H1 (cell line): ENCODE measurements around the gene AKR1C8. TPM values are rescaled to one million over a fixed set of nuclear protein-coding genes. Genes with fewer than 3 reads are reported as not detected.

ENCODE experiments used
- CTCF ChIA-PET: fragments of 300-600 bp; sonication (Branson Sonifier 250); formaldehyde crosslinking; loops from one replicate; lab custom pipeline; 2021; ENCODE audit not compliant: partially characterized antibody; lab: Charles Lee
- POLR2A ChIA-PET: fragments of 300-600 bp; sonication (Branson Sonifier 250); formaldehyde crosslinking; loops from one replicate; lab custom pipeline; 2021; ENCODE audit warnings: inconsistent platforms; ENCODE audit not compliant: partially characterized antibody; lab: Charles Lee
- DNase-seq, 2 experiments: peaks; one replicate each; pipeline versions ENCODE4 v3.0.0 to v3.0.0-alpha.2; 2010 to 2022; ENCODE audit warnings: low spot score in 2 of 2, low read depth in 1 of 2, mixed read lengths in 1 of 2
- FAIRE-seq: peaks from 2 replicates; lab custom pipeline; 2011; peaks lifted over from hg19 to GRCh38; lab: Jason Lieb, UNC
- H2AFZ ChIP-seq: 2 replicates; pipeline ENCODE4 v1.8.1; 2012; ENCODE audit warnings: low read length, inconsistent platforms
- H2AK5ac ChIP-seq: 2 replicates; pipeline ENCODE4 v1.6.1; 2013; ENCODE audit warnings: low read depth, low read length
- H2BK120ac ChIP-seq: replicated peaks from 2 replicates; pipeline ENCODE3; 2013; ENCODE audit warnings: low read depth, low read length, inconsistent platforms
- H2BK12ac ChIP-seq: 2 replicates; pipeline ENCODE4 v1.6.1; 2013; ENCODE audit warnings: low read depth, low read length
- H2BK15ac ChIP-seq: 2 replicates; pipeline ENCODE4 v1.6.1; 2013; ENCODE audit warnings: low read length
- H2BK20ac ChIP-seq: 2 replicates; pipeline ENCODE4 v1.6.1; 2013; ENCODE audit warnings: low read length
- H2BK5ac ChIP-seq: 2 replicates; pipeline ENCODE4 v1.6.1; 2013; ENCODE audit warnings: low read depth, low read length
- H3K14ac ChIP-seq: 2 replicates; pipeline ENCODE4 v1.6.1; 2013; ENCODE audit warnings: inconsistent platforms; ENCODE audit not compliant: insufficient read length
- H3K18ac ChIP-seq: 2 replicates; pipeline ENCODE4 v1.6.1; 2013; ENCODE audit warnings: low read length; ENCODE audit errors: extremely low read depth
- H3K23ac ChIP-seq: 2 replicates; pipeline ENCODE4 v1.6.1; 2013; ENCODE audit warnings: inconsistent platforms; ENCODE audit not compliant: insufficient read length
- H3K23me2 ChIP-seq: 2 replicates; pipeline ENCODE4 v1.6.1; 2013; ENCODE audit warnings: low read depth, low read length
- H3K27ac ChIP-seq: 2 replicates; pipeline ENCODE4 v1.6.1; 2011; ENCODE audit warnings: low read depth, low read length, inconsistent platforms
- H3K27me3 ChIP-seq, 4 experiments: replicated peaks in 1 of 4; 1 replicate in 1 of 4; 2 replicates in 3 of 4; pipeline versions ENCODE4 v1.6.1 to v1.8.1; 2011 to 2013; ENCODE audit warnings: low read length in 3 of 4, mild to moderate bottlenecking in 3 of 4, inconsistent platforms in 2 of 4, mixed read lengths in 2 of 4, moderate library complexity in 1 of 4; ENCODE audit not compliant: control insufficient read depth in 3 of 4, insufficient read depth in 3 of 4; ENCODE audit errors: extremely low read depth in 1 of 4
- H3K36me3 ChIP-seq, 4 experiments: 2 replicates each; pipeline versions ENCODE4 v1.6.1 to v1.8.1; 2011 to 2013; ENCODE audit warnings: mild to moderate bottlenecking in 4 of 4, low read length in 3 of 4, moderate library complexity in 2 of 4, control low read depth in 1 of 4, inconsistent platforms in 1 of 4; ENCODE audit not compliant: insufficient read depth in 4 of 4, control insufficient read depth in 2 of 4
- H3K4ac ChIP-seq: replicated peaks from 2 replicates; pipeline ENCODE3; 2013; ENCODE audit warnings: low read length, low read depth, mixed read lengths, inconsistent platforms; ENCODE audit not compliant: insufficient read length
- H3K4me1 ChIP-seq, 4 experiments: replicated peaks in 1 of 4; 1 replicate in 1 of 4; 2 replicates in 3 of 4; pipeline versions ENCODE4 v1.6.1 to v1.8.1; 2011 to 2013; ENCODE audit warnings: low read length in 3 of 4, inconsistent platforms in 2 of 4, mixed read lengths in 1 of 4; ENCODE audit not compliant: insufficient read depth in 4 of 4, control insufficient read depth in 3 of 4
- H3K4me2 ChIP-seq, 2 experiments: 2 replicates each; pipeline versions ENCODE4 v1.6.1 to v1.8.1; 2011 to 2013; ENCODE audit warnings: low read depth in 2 of 2, low read length in 2 of 2, control low read depth in 1 of 2, inconsistent platforms in 1 of 2, mild to moderate bottlenecking in 1 of 2; ENCODE audit not compliant: insufficient read depth in 1 of 2
- H3K4me3 ChIP-seq, 4 experiments: fragments of 200-600, 300-600 bp in 1 of 4; sonication (generic), shearing (Covaris generic), sonication (Bioruptor Twin) in 1 of 4; 2 replicates each; pipeline versions ENCODE4 v1.5.1 to v1.8.1; 2011 to 2016; ENCODE audit warnings: low read length in 4 of 4, low read depth in 3 of 4, control low read depth in 2 of 4, inconsistent platforms in 2 of 4, mild to moderate bottlenecking in 2 of 4, mixed read lengths in 1 of 4, moderate library complexity in 1 of 4; ENCODE audit not compliant: insufficient read depth in 2 of 4; ENCODE audit errors: extremely low read depth in 1 of 4
- H3K56ac ChIP-seq: replicated peaks from 2 replicates; pipeline ENCODE3; 2013; ENCODE audit warnings: low read depth, mild to moderate bottlenecking, mixed read lengths, low read length, inconsistent platforms; ENCODE audit not compliant: insufficient read length
- H3K79me1 ChIP-seq: 2 replicates; pipeline ENCODE4 v1.6.1; 2013; ENCODE audit warnings: low read depth, low read length, control low read depth
- H3K79me2 ChIP-seq, 2 experiments: 2 replicates each; pipeline versions ENCODE4 v1.6.1 to v1.8.1; 2012 to 2013; ENCODE audit warnings: low read length in 2 of 2, mild to moderate bottlenecking in 2 of 2, inconsistent platforms in 1 of 2; ENCODE audit not compliant: insufficient read depth in 2 of 2, control insufficient read depth in 1 of 2
- H3K9ac ChIP-seq, 4 experiments: replicated peaks in 1 of 4; 1 replicate in 1 of 4; 2 replicates in 3 of 4; pipeline versions ENCODE4 v1.6.1 to v1.8.1; 2011 to 2013; ENCODE audit warnings: low read depth in 3 of 4, low read length in 3 of 4, control low read depth in 2 of 4, mild to moderate bottlenecking in 2 of 4, moderate library complexity in 2 of 4, inconsistent platforms in 1 of 4; ENCODE audit errors: extremely low read depth in 1 of 4
- H3K9me3 ChIP-seq, 2 experiments: 2 replicates each; pipeline versions ENCODE4 v1.6.1 to v1.8.1; 2012 to 2013; ENCODE audit warnings: mild to moderate bottlenecking in 2 of 2, moderate library complexity in 2 of 2, control low read depth in 1 of 2, inconsistent platforms in 1 of 2, low read depth in 1 of 2, low read length in 1 of 2, mixed read lengths in 1 of 2; ENCODE audit not compliant: insufficient read depth in 2 of 2
- H4K20me1 ChIP-seq, 2 experiments: replicated peaks in 1 of 2; 2 replicates each; pipeline versions ENCODE3 to v1.8.1; 2011 to 2013; ENCODE audit warnings: inconsistent platforms in 2 of 2, low read length in 2 of 2, mild to moderate bottlenecking in 1 of 2; ENCODE audit not compliant: insufficient read depth in 2 of 2, control insufficient read depth in 1 of 2
- H4K5ac ChIP-seq: 2 replicates; pipeline ENCODE4 v1.6.1; 2013; ENCODE audit warnings: low read length, low read depth, mixed read lengths, inconsistent platforms; ENCODE audit not compliant: insufficient read length
- H4K8ac ChIP-seq: 2 replicates; pipeline ENCODE4 v1.8.0; 2013; ENCODE audit warnings: mild to moderate bottlenecking, moderate library complexity, low read length, inconsistent platforms; ENCODE audit not compliant: insufficient read depth; ENCODE audit errors: extremely low read depth
- H4K91ac ChIP-seq: replicated peaks from 2 replicates; pipeline ENCODE3; 2013; ENCODE audit warnings: low read length, mixed read lengths, inconsistent platforms; ENCODE audit not compliant: insufficient read length
- POLR2A ChIP-seq, 2 experiments: IDR thresholded peaks; 1 replicate in 1 of 2; 2 replicates in 1 of 2; pipeline ENCODE4 v1.6.1; 2011; ENCODE audit warnings: low read depth in 2 of 2, low read length in 2 of 2, mild to moderate bottlenecking in 2 of 2; ENCODE audit errors: control extremely low read depth in 1 of 2
- SUZ12 ChIP-seq: fragments of 200-600 bp; sonication (generic); IDR thresholded peaks from 2 replicates; pipeline ENCODE4 v1.6.1; 2012; ENCODE audit warnings: mild to moderate bottlenecking, inconsistent platforms, low read length, moderate library complexity, mixed read lengths
- TBP ChIP-seq: IDR thresholded peaks from 2 replicates; pipeline ENCODE4 v1.6.1; 2011; ENCODE audit warnings: low read depth, low read length, improper control_type of control experiment
- TCF12 ChIP-seq: IDR thresholded peaks from 2 replicates; pipeline ENCODE4 v1.6.1; 2011; ENCODE audit warnings: low read depth, mild to moderate bottlenecking, low read length
- polyA plus RNA-seq, 7 experiments: library from polyadenylated mRNA; depleted of rRNA in 3 of 7; stranded (reverse) in 5 of 7; unstranded in 2 of 7; fragments of >200 nt in 5 of 7; fragments of 200-250 nt in 2 of 7; gene quantifications; 1 replicate in 5 of 7; 2 replicates in 1 of 7; 4 replicates in 1 of 7; pipeline versions ENCODE4 v1.2.1 to v1.2.3, GENCODE V29; 2011 to 2013; ENCODE audit warnings: missing spikeins in 2 of 7, mixed read lengths in 2 of 7
- total RNA-seq: library from RNA; stranded (reverse); fragmentation: NEBNext Ultra II Directional; extraction: Animal tissue kit (Norgen Biotek cat#: 25700); gene quantifications from 2 replicates; pipeline ENCODE4 v1.2.1, GENCODE V29; 2021

AKR1C8 gene
- total and polyA plus RNA-seq, 2 of the 8 experiments (the other 6 are each of a cell fraction or from before 2014, with no cell fraction given): not detected

DNA sequence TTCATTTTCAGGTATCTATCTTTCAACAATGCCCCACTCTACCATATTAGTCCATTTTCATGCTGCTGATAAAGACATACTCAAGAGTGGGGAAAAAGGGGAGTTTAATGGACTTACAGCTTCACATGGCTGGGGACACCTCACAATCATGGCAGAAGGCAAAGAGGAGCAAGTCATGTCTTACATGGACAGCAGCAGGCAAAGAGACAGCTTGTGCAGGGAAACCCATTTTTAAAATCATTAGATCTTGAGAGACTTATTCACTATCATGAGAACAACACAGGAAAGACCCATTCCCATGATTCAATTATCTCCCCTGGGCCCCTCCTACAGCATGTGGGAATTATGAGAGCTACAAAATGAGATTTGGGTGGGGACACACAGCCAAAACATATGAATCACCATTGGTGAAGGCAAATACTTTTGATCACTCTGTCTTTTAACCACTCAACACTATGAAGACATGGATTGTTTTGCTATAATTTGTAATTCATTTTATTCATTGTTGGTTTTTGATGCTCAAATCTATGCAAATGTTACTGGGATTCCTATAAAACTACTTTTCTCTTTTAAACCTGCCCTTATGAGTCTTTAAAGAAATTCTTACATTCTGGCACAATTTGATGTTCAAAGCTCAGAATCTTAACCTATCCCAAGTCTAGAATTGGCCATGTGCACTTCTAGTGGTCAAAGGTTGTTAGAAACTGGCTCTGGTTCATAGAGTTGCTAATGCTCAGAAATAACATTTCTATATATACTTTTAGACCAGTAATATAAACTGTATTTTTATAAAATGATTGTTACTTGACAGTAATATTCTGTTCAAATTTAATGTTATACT, 27.0 kb upstream of the AKR1C8 start:
- H2BK12ac ChIP-seq: no peak overlapping the region
- no peak overlapping the region for H3K23ac ChIP-seq
- TF ChIP-seq TBP (no peak), SUZ12 (no peak), TCF12 (no peak), POLR2A (IDR thresholded peaks at IDR 0.05; ENCODE audit: control extremely low read depth in 1 of 2, low read depth in 2 of 2, low read length in 2 of 2) (no peak)
- DNase-seq (no peak), FAIRE-seq (no peak)
- no peak overlapping the region for H4K91ac ChIP-seq
- no peak overlapping the region for H4K5ac ChIP-seq
- H2BK120ac ChIP-seq: no peak overlapping the region
- H3K4me2 ChIP-seq: no peak overlapping the region
- no peak overlapping the region for H3K4me3 ChIP-seq
- no peaks in the 10 kb centered on the region for H3K27me3 ChIP-seq
- H4K20me1 ChIP-seq: no peaks in the 10 kb centered on the region
- no peak overlapping the region for H2AK5ac ChIP-seq
- H3K56ac ChIP-seq: no peak overlapping the region
- no peak overlapping the region for H2BK5ac ChIP-seq
- H3K9ac ChIP-seq: no peak overlapping the region
- no peak overlapping the region for H3K14ac ChIP-seq
- no peak overlapping the region for H4K8ac ChIP-seq
- ChIA-PET CTCF (interaction anchor here (0.9 to 1.2 kb wide), 3 partner anchors 9 to 42 kb away, joined by 3 to 4 read pairs (median 3); no protein-coding TSS in a partner anchor), POLR2A (no interaction called here)
- no peak overlapping the region for H3K27ac ChIP-seq
- H3K18ac ChIP-seq: no peak overlapping the region
- no peak overlapping the region for H2AFZ ChIP-seq
- no peaks in the 10 kb centered on the region for H3K36me3 ChIP-seq
- peaks cover 8 to 10% of the 10 kb centered on the region in 2 experiments; a peak in 3 of 4 replicates for H3K9me3 ChIP-seq
- no peaks in the 10 kb centered on the region for H3K79me2 ChIP-seq
- H3K79me1 ChIP-seq: no peaks in the 10 kb centered on the region
- no peaks in the 10 kb centered on the region for H3K4me1 ChIP-seq
- no peak overlapping the region for H2BK15ac ChIP-seq
- no peaks in the 10 kb centered on the region for H3K23me2 ChIP-seq
- H2BK20ac ChIP-seq: no peak overlapping the region
- no peak overlapping the region for H3K4ac ChIP-seq
